ENCODE data around the gene TRPV2.
"Not testable (repeated sequence)": the region's sequence is repeated elsewhere in the genome, so short reads cannot be mapped to it uniquely, and the experiment has no call there.

The TRPV2 gene

GRCh38 chr17:16383772-16384287, 31.5 kb upstream of the TRPV2 start:
- 100% methylated on average over 2 to 5 of the region's 5 CpGs for whole genome bisulfite sequencing, 2 experiments (ENCODE audit: insufficient coverage in 2 of 2)
- Histone ChIP-seq H3K9me3 (ENCODE audit: control insufficient read depth, low read length) (peaks cover 4% of the 10 kb centered on the region), H3K4me1 (ENCODE audit: control insufficient read depth, insufficient read depth, low read length, poor library complexity, severe bottlenecking) (peaks cover 9% of the 10 kb centered on the region), H3K27ac (ENCODE audit: low read depth, low read length, severe bottlenecking) (no peak overlapping the region), H3K36me3 (ENCODE audit: control insufficient read depth, insufficient read depth, low read length) (peaks cover 23% of the 10 kb centered on the region), H3K4me3 (ENCODE audit: extremely low read depth, insufficient read depth, low read length, poor library complexity, severe bottlenecking) (no peak overlapping the region)

- H3K27ac ChIP-seq (ENCODE audit: low read depth, low read length, severe bottlenecking): no peak overlapping the region
- WGBS, 2 experiments (ENCODE audit: insufficient coverage in 2 of 2): 80 to 100% methylated on average over 1 of the region's 5 CpGs
- H3K36me3 ChIP-seq (ENCODE audit: control insufficient read depth, insufficient read depth, low read length): peaks cover 23% of the 10 kb centered on the region
- peaks cover 4% of the 10 kb centered on the region for H3K9me3 ChIP-seq (ENCODE audit: control insufficient read depth, low read length)
- H3K4me1 ChIP-seq (ENCODE audit: control insufficient read depth, insufficient read depth, low read length, poor library complexity, severe bottlenecking): peaks cover 9% of the 10 kb centered on the region
- no peak overlapping the region for H3K4me3 ChIP-seq (ENCODE audit: extremely low read depth, insufficient read depth, low read length, poor library complexity, severe bottlenecking)
Observed at GRCh38 chr17:16384557-16384956, 30.8 kb upstream of the TRPV2 start.

GRCh38 chr17:16386126-16386507, 29.3 kb upstream of the TRPV2 start:
- not testable (repeated sequence) for H3K4me1 ChIP-seq (ENCODE audit: control insufficient read depth, insufficient read depth, low read length, poor library complexity, severe bottlenecking); H3K9me3 ChIP-seq (ENCODE audit: control insufficient read depth, low read length); H3K4me3 ChIP-seq (ENCODE audit: extremely low read depth, insufficient read depth, low read length, poor library complexity, severe bottlenecking)
- H3K27ac ChIP-seq (ENCODE audit: low read depth, low read length, severe bottlenecking): peak overlapping the region; percentile 77
- peaks cover 23% of the 10 kb centered on the region for H3K36me3 ChIP-seq (ENCODE audit: control insufficient read depth, insufficient read depth, low read length)
- WGBS, 2 experiments (ENCODE audit: insufficient coverage in 2 of 2): 64 to 76% methylated on average over 12 to 19 of the region's 23 CpGs

- H3K4me3 ChIP-seq (ENCODE audit: extremely low read depth, insufficient read depth, low read length, poor library complexity, severe bottlenecking): no peak overlapping the region
- no peaks in the 10 kb centered on the region for H3K36me3 ChIP-seq (ENCODE audit: control insufficient read depth, insufficient read depth, low read length)
- WGBS, 2 experiments (ENCODE audit: insufficient coverage in 2 of 2): 96 to 97% methylated on average over 11 to 13 of the region's 13 CpGs
- peaks cover 3% of the 10 kb centered on the region for H3K4me1 ChIP-seq (ENCODE audit: control insufficient read depth, insufficient read depth, low read length, poor library complexity, severe bottlenecking)
- no peak overlapping the region for H3K27ac ChIP-seq (ENCODE audit: low read depth, low read length, severe bottlenecking)
- H3K9me3 ChIP-seq (ENCODE audit: control insufficient read depth, low read length): no peaks in the 10 kb centered on the region
Observed at GRCh38 chr17:16391451-16391850, 23.9 kb upstream of the TRPV2 start.

GRCh38 chr17:16392491-16392890, 22.9 kb upstream of the TRPV2 start:
- not testable (repeated sequence) for H3K27ac ChIP-seq (ENCODE audit: low read depth, low read length, severe bottlenecking); H3K9me3 ChIP-seq (ENCODE audit: control insufficient read depth, low read length); H3K36me3 ChIP-seq (ENCODE audit: control insufficient read depth, insufficient read depth, low read length); H3K4me1 ChIP-seq (ENCODE audit: control insufficient read depth, insufficient read depth, low read length, poor library complexity, severe bottlenecking); H3K4me3 ChIP-seq (ENCODE audit: extremely low read depth, insufficient read depth, low read length, poor library complexity, severe bottlenecking)
- 89 to 98% methylated on average over 6 to 11 of the region's 11 CpGs for whole genome bisulfite sequencing, 2 experiments (ENCODE audit: insufficient coverage in 2 of 2)

- Histone ChIP-seq H3K4me1 (ENCODE audit: control insufficient read depth, insufficient read depth, low read length, poor library complexity, severe bottlenecking) (peaks cover 11% of the 10 kb centered on the region), H3K27ac (ENCODE audit: low read depth, low read length, severe bottlenecking) (peak overlapping the region; percentile 66)
- H3K4me3 ChIP-seq (ENCODE audit: extremely low read depth, insufficient read depth, low read length, poor library complexity, severe bottlenecking); H3K36me3 ChIP-seq (ENCODE audit: control insufficient read depth, insufficient read depth, low read length); H3K9me3 ChIP-seq (ENCODE audit: control insufficient read depth, low read length): not testable (repeated sequence)
- 71 to 92% methylated on average over 1 to 3 of the region's 4 CpGs for WGBS, 2 experiments (ENCODE audit: insufficient coverage in 2 of 2)
Observed at GRCh38 chr17:16395887-16396286, 19.5 kb upstream of the TRPV2 start.

GRCh38 chr17:16396693-16397092, 18.7 kb upstream of the TRPV2 start:
- Histone ChIP-seq H3K4me1 (ENCODE audit: control insufficient read depth, insufficient read depth, low read length, poor library complexity, severe bottlenecking) (peaks cover 11% of the 10 kb centered on the region), H3K27ac (ENCODE audit: low read depth, low read length, severe bottlenecking) (peak overlapping the region; percentile 66)
- 84 to 100% methylated on average over 1 to 2 of the region's 2 CpGs for WGBS, 2 experiments (ENCODE audit: insufficient coverage in 2 of 2)
- not testable (repeated sequence) for H3K36me3 ChIP-seq (ENCODE audit: control insufficient read depth, insufficient read depth, low read length); H3K4me3 ChIP-seq (ENCODE audit: extremely low read depth, insufficient read depth, low read length, poor library complexity, severe bottlenecking); H3K9me3 ChIP-seq (ENCODE audit: control insufficient read depth, low read length)

GRCh38 chr17:16398270-16399267, 16.8 kb upstream of the TRPV2 start:
- WGBS, 2 experiments (ENCODE audit: insufficient coverage in 2 of 2): 37 to 62% methylated on average over 3 of the region's 9 CpGs
- no peak overlapping the region for H3K4me3 ChIP-seq (ENCODE audit: extremely low read depth, insufficient read depth, low read length, poor library complexity, severe bottlenecking)
- H3K36me3 ChIP-seq (ENCODE audit: control insufficient read depth, insufficient read depth, low read length): no peaks in the 10 kb centered on the region
- H3K4me1 ChIP-seq (ENCODE audit: control insufficient read depth, insufficient read depth, low read length, poor library complexity, severe bottlenecking): peaks cover 11% of the 10 kb centered on the region
- no peaks in the 10 kb centered on the region for H3K9me3 ChIP-seq (ENCODE audit: control insufficient read depth, low read length)
- H3K27ac ChIP-seq (ENCODE audit: low read depth, low read length, severe bottlenecking): peak overlapping the region; percentile 87

GRCh38 chr17:16403847-16404246, 11.5 kb upstream of the TRPV2 start:
- WGBS, 2 experiments (ENCODE audit: insufficient coverage in 2 of 2): 95 to 97% methylated on average over 7 to 8 of the region's 9 CpGs
- not testable (repeated sequence) for H3K4me3 ChIP-seq (ENCODE audit: extremely low read depth, insufficient read depth, low read length, poor library complexity, severe bottlenecking); H3K4me1 ChIP-seq (ENCODE audit: control insufficient read depth, insufficient read depth, low read length, poor library complexity, severe bottlenecking); H3K9me3 ChIP-seq (ENCODE audit: control insufficient read depth, low read length); H3K36me3 ChIP-seq (ENCODE audit: control insufficient read depth, insufficient read depth, low read length)
- H3K27ac ChIP-seq (ENCODE audit: low read depth, low read length, severe bottlenecking): peak overlapping the region; percentile 76

GRCh38 chr17:16406742-16407674, 8.4 kb upstream of the TRPV2 start:
- 1 to 8% methylated on average over 26 to 62 of the region's 67 CpGs for WGBS, 2 experiments (ENCODE audit: insufficient coverage in 2 of 2)
- H3K4me1 ChIP-seq (ENCODE audit: control insufficient read depth, insufficient read depth, low read length, poor library complexity, severe bottlenecking): peaks cover 3% of the 10 kb centered on the region
- peak overlapping the region; percentile 45 for H3K27ac ChIP-seq (ENCODE audit: low read depth, low read length, severe bottlenecking)
- H3K9me3 ChIP-seq (ENCODE audit: control insufficient read depth, low read length): no peaks in the 10 kb centered on the region
- H3K36me3 ChIP-seq (ENCODE audit: control insufficient read depth, insufficient read depth, low read length): no peaks in the 10 kb centered on the region
- peak overlapping the region; percentile 46 for H3K4me3 ChIP-seq (ENCODE audit: extremely low read depth, insufficient read depth, low read length, poor library complexity, severe bottlenecking)

All from mesodermal cell (in vitro differentiated cells).